ENCODE results near the gene TCF12.

Gene TCF12

GRCh38 chr15:57102858-57103257, 184.4 kb downstream of the TCF12 start:
- no peak overlapping the region for H3K4me3 ChIP-seq (ENCODE audit: control insufficient read depth, low read depth, low read length)
- no peak for DNase-seq (ENCODE audit: low read depth)
- TF ChIP-seq CTCF (IDR thresholded peaks at IDR 0.05; ENCODE audit: control insufficient read depth, insufficient read depth, low read depth, low read length, missing control alignments): no peak

GRCh38 chr15:57108296-57108695, 189.9 kb downstream of the TCF12 start:
- TF ChIP-seq CTCF (IDR thresholded peaks at IDR 0.05; ENCODE audit: control insufficient read depth, insufficient read depth, low read depth, low read length, missing control alignments): no peak
- H3K4me3 ChIP-seq (ENCODE audit: control insufficient read depth, low read depth, low read length): no peak overlapping the region
- no peak for DNase-seq (ENCODE audit: low read depth)

GRCh38 chr15:57109005-57109404, 190.6 kb downstream of the TCF12 start:
- DNase-seq (ENCODE audit: low read depth): no peak
- no peak for TF ChIP-seq CTCF (IDR thresholded peaks at IDR 0.05; ENCODE audit: control insufficient read depth, insufficient read depth, low read depth, low read length, missing control alignments)
- H3K4me3 ChIP-seq (ENCODE audit: control insufficient read depth, low read depth, low read length): no peak overlapping the region

- H3K4me3 ChIP-seq (ENCODE audit: control insufficient read depth, low read depth, low read length): no peak overlapping the region
Measured at GRCh38 chr15:57111002-57111401, 192.6 kb downstream of the TCF12 start.

GRCh38 chr15:57112178-57112577, 193.7 kb downstream of the TCF12 start:
- DNase-seq (ENCODE audit: low read depth): no peak
- H3K4me3 ChIP-seq (ENCODE audit: control insufficient read depth, low read depth, low read length): no peak overlapping the region
- TF ChIP-seq CTCF (IDR thresholded peaks at IDR 0.05; ENCODE audit: control insufficient read depth, insufficient read depth, low read depth, low read length, missing control alignments): no peak

More at GRCh38 chr15:57111002-57111401, 192.6 kb downstream of the TCF12 start:
- peak; percentile 13 for TF ChIP-seq CTCF (IDR thresholded peaks at IDR 0.05; ENCODE audit: control insufficient read depth, insufficient read depth, low read depth, low read length, missing control alignments)
- DNase-seq (ENCODE audit: low read depth): no peak

- no peak for DNase-seq (ENCODE audit: low read depth)
- TF ChIP-seq CTCF (IDR thresholded peaks at IDR 0.05; ENCODE audit: control insufficient read depth, insufficient read depth, low read depth, low read length, missing control alignments): no peak
- H3K4me3 ChIP-seq (ENCODE audit: control insufficient read depth, low read depth, low read length): no peak overlapping the region
Measured at GRCh38 chr15:57114070-57114469, 195.6 kb downstream of the TCF12 start.

Measured in AG09309 (cell line).